DND-41 (cell line): ENCODE results near the gene ABCF3.

Experiments
- EZH2 ChIP-seq: IDR thresholded peaks from 3 replicates; pipeline ENCODE4 v1.6.1; 2012; ENCODE audit warnings: borderline replicate concordance, low read depth, mild to moderate bottlenecking, moderate library complexity, low read length, inconsistent platforms; ENCODE audit not compliant: severe bottlenecking
- TF ChIP-seq, protein P1 (sequence below): IDR thresholded peaks from 2 replicates; pipeline ENCODE4 v1.5.1; 2012; ENCODE audit warnings: borderline replicate concordance, low read length, moderate library complexity, mild to moderate bottlenecking; ENCODE audit not compliant: poor library complexity, severe bottlenecking; ENCODE audit errors: extremely low read depth

DNA sequence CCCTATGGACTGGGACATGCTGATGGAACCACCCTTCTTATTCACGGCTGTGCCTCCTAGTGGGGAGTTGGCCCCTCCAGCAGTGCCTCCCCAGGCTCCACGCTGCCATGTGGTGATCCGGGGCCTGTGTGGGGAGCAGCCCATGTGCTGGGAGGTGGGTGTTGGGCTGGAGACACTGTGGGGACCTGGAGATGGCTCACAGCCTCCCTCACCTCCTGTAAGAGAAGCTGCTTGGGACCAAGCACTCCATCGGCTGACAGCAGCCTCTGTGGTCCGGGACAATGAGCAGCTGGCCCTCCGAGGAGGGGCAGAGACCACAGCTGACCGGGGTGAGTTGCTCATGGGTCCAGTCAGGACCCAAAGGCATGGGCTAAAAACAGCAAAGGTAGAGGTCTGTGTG is 53.7 kb downstream of the ABCF3 start:
- TF ChIP-seq, protein P1, sequence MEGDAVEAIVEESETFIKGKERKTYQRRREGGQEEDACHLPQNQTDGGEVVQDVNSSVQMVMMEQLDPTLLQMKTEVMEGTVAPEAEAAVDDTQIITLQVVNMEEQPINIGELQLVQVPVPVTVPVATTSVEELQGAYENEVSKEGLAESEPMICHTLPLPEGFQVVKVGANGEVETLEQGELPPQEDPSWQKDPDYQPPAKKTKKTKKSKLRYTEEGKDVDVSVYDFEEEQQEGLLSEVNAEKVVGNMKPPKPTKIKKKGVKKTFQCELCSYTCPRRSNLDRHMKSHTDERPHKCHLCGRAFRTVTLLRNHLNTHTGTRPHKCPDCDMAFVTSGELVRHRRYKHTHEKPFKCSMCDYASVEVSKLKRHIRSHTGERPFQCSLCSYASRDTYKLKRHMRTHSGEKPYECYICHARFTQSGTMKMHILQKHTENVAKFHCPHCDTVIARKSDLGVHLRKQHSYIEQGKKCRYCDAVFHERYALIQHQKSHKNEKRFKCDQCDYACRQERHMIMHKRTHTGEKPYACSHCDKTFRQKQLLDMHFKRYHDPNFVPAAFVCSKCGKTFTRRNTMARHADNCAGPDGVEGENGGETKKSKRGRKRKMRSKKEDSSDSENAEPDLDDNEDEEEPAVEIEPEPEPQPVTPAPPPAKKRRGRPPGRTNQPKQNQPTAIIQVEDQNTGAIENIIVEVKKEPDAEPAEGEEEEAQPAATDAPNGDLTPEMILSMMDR = no peak
- no peak for TF ChIP-seq EZH2
